BE2C (cell line): Measurements from ENCODE around the gene ERGIC1. TPM values are rescaled to one million over a fixed set of nuclear protein-coding genes. Genes with fewer than 3 reads are reported as not detected.
"Not testable (repeated sequence)": the region's sequence is repeated elsewhere in the genome, so short reads cannot be mapped to it uniquely, and the experiment has no call there.

Experiments used
- DNase-seq: peaks from one replicate; pipeline ENCODE4 v3.0.0-alpha.2; 2020
- H3K27me3 ChIP-seq: fragments of 250-450 bp; sonication (Bioruptor Pico); 2 replicates; pipeline ENCODE4 v1.5.1; 2020; ENCODE audit warnings: mild to moderate bottlenecking
- H3K36me3 ChIP-seq: fragments of 250-450 bp; sonication (Bioruptor Pico); 2 replicates; pipeline ENCODE4 v1.5.1; 2020; ENCODE audit warnings: mild to moderate bottlenecking
- H3K4me1 ChIP-seq: fragments of 250-450 bp; sonication (Bioruptor Pico); 2 replicates; pipeline ENCODE4 v1.5.1; 2020
- H3K4me3 ChIP-seq: 2 replicates; pipeline ENCODE4 v1.5.1; 2011; ENCODE audit warnings: low read depth, low read length
- H3K9me3 ChIP-seq: fragments of 250-450 bp; sonication (Bioruptor Pico); 2 replicates; pipeline ENCODE4 v1.5.1; 2020
- CTCF ChIP-seq: IDR thresholded peaks from 2 replicates; pipeline ENCODE4 v1.5.1; 2012; ENCODE audit warnings: mild to moderate bottlenecking, low read depth, low read length
- polyA plus RNA-seq: library from polyadenylated mRNA; unstranded; fragments of >200 nt; gene quantifications from one replicate; pipeline ENCODE4 v1.2.1, GENCODE V29; 2012; ENCODE audit warnings: low read depth, missing spikeins; ENCODE audit not compliant: insufficient read length, insufficient read depth

Gene ERGIC1
- polyA plus RNA-seq: 103 TPM

DNA sequence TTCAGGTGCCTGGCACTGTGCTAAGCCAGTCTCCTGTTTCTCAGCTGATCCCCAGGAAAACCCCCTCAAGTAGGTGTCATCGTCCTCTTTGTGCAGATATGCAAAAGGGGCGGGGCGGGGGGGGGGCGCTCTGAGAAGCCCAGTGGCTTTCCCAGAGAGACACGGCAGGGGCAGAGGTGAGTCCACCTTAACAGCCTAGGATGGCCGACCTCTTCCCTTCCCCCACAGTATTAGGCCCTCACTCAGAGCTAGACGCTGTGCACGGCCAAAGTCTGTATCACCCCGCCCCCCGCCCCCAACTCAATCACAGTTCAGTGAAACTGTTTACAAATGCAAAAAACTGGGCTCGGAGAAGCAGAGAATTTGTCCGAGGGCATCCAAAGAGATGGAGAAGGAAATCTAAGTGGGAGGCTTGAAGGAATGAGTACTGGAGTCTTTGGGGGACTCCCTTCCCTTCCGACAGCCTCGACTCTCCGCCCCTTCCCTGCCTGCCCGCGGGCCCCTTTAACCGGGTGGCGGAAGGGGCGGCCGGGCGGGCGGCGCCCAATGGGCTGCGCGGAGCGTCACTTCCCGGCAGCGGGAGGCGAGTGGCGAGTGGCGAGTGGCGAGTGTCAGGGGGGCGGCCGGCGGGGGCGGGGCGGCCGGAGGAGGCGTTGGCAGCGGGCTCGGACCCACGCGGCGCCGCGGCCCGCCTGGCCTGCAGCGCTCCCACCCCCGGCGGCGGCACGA is at the start of gene ERGIC1:
Gene ERGIC1 (plus strand): TSS at position 566 of the 729 bp plus-strand sequence. CDS start 163 bp downstream, at position 729.
- no peaks in the 10 kb centered on the region for H3K4me1 ChIP-seq
- H3K4me3 ChIP-seq: peak within 1 kb of the TSS; percentile 75
- H3K36me3 ChIP-seq: no peaks in the 10 kb centered on the region
- DNase-seq: peak; percentile 93
- TF ChIP-seq CTCF: no peak
- no peaks in the 10 kb centered on the region for H3K27me3 ChIP-seq
- no peaks in the 10 kb centered on the region for H3K9me3 ChIP-seq

DNA sequence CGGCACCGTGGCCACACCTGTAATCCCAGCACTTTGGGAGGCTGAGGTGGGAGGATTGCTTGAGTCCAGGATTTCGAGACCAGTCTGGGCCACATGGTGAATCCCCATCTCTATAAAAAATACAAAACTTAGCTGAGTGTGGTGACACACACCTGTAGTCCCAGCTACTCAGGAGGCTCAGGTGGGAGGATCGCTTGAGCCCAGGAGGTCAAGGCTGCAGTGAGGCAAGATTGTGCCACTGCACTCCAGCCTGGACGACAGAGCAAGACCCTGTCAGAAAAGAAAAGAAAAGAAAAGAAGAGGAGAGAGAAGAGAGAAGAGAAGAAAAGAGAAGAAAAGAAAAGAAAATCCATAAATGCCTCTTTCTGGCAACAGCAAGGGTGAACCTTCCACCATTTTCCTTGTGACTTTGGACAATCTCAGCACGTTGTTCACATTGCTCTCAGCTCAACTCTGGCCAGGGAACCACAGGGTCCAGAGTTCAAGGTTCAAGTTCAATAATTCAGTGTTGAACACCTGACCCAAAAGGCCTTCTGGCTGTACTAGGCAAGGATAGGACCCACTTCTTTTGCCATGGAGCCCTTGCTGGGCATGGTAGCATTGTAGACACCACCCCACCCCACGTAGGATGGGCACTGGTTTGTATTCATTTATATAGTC is 48.5 kb upstream of the ERGIC1 start:
- no peak for DNase-seq
- Histone ChIP-seq H3K4me1 (no peaks in the 10 kb centered on the region), H3K27me3 (no peaks in the 10 kb centered on the region), H3K4me3 (no peak overlapping the region), H3K36me3 (no peaks in the 10 kb centered on the region), H3K9me3 (no peaks in the 10 kb centered on the region)
- no peak for TF ChIP-seq CTCF

DNA sequence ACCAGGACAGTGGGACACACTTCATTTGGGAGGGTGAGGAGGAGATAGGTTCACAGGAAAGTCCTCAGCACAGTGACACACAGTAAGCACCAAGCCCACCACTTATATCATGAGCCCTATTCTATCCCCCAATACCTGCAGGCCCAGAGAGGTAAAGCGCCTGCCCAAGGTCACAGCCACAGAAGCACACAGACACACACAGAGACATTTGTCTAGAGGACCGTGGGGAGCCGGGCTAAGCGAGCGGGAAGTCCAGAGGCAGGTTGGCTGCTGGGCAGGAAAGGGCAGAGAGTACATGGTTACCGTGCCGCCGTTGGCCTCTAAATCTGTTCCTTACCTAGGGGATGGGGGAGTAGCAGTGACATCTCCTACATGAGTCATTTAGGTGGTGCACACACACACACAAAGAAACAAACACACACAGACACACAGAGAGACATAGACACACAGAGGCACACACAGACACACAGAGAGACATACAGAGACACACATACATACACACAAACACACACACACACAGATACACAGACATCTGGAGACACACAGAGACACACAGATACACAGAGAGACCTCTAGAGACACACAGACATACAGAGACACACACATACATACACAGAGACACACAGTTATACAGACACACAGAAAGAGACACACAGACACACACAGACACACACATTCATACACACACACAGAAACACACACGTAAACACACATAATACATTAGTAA is 47.2 kb upstream of the ERGIC1 start:
- TF ChIP-seq CTCF: no peak
- no peak for DNase-seq
- Histone ChIP-seq H3K36me3 (no peaks in the 10 kb centered on the region), H3K4me3 (no peak overlapping the region), H3K9me3 (no peaks in the 10 kb centered on the region), H3K27me3 (no peaks in the 10 kb centered on the region), H3K4me1 (no peaks in the 10 kb centered on the region)

DNA sequence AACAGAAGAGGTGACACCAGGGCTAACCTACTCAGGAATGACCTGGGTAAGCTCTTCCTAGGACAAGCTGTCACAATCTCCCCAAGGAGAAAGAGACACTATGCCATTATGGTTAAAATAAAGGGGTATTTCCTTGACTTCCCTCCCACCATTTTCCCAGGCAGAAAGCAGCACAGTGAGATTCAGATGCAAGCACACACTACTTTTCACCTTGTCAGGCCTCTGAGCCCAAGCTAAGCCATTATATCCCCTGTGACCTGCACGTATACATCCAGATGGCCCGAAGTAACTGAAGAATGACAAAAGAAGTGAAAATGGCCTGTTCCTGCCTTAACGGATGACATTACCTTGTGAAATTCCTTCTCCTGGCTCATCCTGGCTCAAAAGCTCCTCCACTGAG is 46.5 kb upstream of the ERGIC1 start:
- not testable (repeated sequence) for H3K36me3 ChIP-seq, H3K27me3 ChIP-seq, H3K4me3 ChIP-seq, H3K4me1 ChIP-seq, DNase-seq, H3K9me3 ChIP-seq

GRCh38 chr5:172788771-172789686 is 45.0 kb upstream of the ERGIC1 start:
- no peak overlapping the region for H3K4me3 ChIP-seq
- TF ChIP-seq CTCF: no peak
- no peaks in the 10 kb centered on the region for H3K36me3 ChIP-seq
- H3K27me3 ChIP-seq: no peaks in the 10 kb centered on the region
- no peak for DNase-seq
- no peaks in the 10 kb centered on the region for H3K4me1 ChIP-seq
- no peaks in the 10 kb centered on the region for H3K9me3 ChIP-seq
